Kidney glomerular epithelial cell (primary cell): Measurements from ENCODE around the gene AADACL3.
"Not testable (repeated sequence)": the region's sequence is repeated elsewhere in the genome, so short reads cannot be mapped to it uniquely, and the experiment has no call there.

ENCODE experiments used
- DNase-seq: peaks from one replicate; lab custom pipeline; 2025; lab: John Stamatoyannopoulos, UW

AADACL3 gene, protein sequence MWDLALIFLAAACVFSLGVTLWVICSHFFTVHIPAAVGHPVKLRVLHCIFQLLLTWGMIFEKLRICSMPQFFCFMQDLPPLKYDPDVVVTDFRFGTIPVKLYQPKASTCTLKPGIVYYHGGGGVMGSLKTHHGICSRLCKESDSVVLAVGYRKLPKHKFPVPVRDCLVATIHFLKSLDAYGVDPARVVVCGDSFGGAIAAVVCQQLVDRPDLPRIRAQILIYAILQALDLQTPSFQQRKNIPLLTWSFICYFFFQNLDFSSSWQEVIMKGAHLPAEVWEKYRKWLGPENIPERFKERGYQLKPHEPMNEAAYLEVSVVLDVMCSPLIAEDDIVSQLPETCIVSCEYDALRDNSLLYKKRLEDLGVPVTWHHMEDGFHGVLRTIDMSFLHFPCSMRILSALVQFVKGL

DNA sequence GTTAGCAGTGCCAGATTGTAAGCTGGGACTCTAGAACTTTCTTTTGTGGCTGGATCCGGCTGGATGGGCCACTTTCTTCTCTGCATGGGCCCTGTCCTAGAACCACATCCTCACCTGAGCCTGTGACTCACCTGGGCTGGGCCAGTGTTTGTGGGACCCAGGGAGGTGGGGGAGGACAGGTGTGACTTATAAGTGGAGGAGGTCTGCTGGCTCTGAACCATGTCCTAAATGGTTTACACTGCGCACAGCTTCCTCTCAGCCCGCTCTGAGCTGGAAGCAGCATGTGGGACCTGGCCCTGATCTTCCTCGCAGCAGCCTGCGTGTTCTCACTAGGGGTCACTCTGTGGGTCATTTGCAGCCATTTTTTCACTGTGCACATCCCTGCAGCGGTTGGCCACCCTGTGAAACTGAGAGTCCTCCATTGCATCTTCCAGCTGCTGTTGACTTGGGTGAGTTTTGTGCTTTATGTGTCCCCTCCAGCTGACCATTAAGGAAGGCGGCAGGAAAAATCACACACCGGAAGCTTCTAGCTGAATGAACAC lies at the start of gene AADACL3:
Gene AADACL3, plus strand, starts transcription at position 215 of the 542 bp plus-strand sequence. Its CDS starts 67 bp downstream, at position 282.
- no peak for DNase-seq

DNA sequence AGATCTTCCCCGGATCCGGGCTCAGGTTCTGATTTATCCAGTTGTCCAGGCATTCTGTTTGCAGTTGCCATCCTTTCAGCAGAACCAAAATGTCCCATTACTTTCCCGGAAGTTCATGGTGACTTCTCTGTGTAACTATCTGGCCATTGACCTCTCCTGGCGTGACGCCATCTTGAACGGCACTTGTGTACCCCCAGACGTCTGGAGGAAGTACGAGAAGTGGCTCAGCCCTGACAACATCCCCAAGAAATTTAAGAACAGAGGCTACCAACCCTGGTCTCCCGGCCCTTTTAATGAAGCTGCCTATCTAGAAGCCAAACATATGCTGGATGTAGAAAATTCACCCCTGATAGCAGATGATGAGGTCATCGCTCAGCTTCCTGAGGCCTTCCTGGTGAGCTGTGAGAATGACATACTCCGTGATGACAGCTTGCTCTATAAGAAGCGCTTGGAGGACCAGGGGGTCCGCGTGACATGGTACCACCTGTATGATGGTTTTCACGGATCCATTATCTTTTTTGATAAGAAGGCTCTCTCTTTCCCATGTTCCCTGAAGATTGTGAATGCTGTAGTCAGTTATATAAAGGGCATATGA lies 49.7 kb upstream of the AADACL3 start:
- DNase-seq, result no peak

DNA sequence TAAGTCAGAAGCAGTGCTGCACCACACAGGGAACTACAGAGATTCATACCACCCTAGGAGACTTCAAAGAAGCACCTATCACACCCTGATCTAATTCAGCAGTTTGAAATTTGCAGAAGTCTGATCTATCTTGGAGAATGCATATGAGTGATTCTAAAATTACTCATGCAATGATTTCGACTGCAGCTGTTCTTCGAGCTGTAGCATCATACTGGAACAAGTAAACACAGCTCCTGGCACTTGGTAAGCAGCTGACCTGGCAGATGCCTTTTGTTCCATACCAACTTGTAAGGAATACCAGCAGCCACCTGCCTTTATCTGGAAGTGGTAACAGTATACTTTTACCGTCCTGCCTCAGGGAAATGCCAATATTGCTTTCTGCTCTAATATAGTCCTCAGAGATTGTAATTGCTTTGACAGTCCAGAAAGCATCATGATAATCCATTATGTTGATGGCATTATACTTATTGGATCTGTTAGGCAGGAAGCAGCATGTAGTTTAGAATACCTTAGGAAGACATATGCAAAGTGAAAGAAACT lies 46.3 kb upstream of the AADACL3 start:
- no peak for DNase-seq

DNA sequence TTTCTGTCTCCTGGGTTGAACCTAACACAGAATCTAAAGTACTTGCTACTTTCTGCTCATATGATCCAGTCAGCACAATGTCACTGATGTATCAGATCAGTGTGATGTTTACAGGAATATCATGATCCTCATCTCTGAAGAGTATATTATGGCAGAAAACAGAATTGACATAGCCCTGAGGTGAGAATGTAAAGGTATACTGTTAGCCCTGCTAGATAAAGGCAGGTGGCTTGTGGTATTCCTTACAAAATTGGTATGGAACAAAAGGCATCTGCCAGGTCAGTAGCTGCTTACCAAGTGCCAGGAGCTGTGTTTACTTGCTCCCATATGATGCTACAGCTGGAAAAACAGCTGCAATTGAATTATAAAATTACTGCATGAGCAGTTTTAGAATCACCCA lies 41.6 kb upstream of the AADACL3 start:
- no peak for DNase-seq

DNA sequence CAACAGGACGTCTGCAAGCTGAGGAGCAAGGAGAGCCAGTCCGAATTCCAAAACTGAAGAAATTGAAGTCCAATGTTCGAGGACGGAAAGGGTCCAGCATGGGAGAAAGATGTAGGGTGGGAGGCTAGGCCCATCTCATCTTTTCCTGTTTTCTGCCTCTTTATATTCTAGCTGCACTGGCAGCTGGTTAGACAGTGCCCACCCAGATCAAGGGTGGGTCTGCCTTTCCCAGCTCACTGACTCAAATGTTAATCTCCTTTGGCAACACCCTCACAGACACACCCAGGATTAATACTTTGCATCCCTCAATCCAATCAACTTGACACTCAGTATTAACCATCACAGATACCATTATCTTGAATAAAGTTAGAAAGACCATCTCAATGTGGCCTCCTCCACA lies 39.8 kb upstream of the AADACL3 start:
- DNase-seq, result not testable (repeated sequence)

DNA sequence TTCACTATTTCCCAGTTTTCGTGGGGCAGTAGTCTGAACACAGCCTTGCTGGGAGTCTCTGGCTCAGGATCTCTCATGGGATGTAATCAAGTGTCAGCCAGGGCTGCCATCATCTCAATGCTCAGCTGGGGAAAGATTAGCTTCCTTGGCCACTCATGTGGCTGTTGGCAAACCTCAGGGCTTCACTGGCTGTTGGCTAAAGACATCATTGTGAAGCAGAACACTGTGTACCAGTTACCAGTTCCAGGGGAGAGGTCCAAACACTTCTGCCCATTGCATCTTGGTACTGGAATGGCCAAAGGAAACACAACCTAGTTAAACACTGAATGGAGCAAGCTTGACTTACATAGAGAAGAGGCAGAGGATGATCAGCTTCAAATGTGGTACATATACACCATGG lies 38.3 kb upstream of the AADACL3 start:
- no peak for DNase-seq

DNA sequence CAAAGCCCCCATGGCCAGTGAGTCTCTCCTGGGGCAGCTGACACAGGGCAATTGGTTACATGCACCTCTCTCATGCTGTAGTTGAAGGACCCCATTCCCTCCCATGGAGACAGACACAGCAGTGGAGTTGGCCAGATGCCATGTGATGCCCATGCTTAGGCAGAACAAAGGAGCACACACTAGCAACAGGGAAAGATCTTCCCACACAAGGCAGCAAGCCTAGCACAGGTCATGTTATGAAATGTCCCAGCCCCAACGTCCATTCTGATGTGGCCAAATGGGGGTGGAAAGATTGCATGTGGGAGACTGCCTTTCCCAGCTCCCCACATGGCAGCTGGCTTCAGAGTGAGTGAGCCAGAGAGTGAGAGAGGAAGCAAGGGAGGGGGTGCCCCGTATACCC lies 37.6 kb upstream of the AADACL3 start:
- DNase-seq, result no peak

DNA sequence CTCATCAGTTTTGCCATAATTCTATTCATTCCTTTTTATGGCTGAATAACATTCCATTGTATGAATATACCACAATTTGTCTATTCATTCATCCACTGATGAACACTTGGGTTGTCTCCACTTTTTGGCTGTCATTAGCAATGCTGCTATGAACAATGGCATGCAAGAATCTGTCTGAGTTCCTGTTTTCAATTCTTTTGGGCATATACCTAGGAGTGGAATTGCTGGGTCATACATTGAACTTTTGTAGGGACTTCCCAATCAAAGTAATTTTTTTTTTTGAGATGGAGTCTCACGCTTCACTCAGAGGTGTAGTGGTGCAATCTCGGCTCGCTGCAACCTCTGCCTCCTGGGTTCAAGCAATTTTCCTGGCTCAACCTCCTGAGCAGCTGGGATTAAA lies 37.1 kb upstream of the AADACL3 start:
- DNase-seq, result no peak

DNA sequence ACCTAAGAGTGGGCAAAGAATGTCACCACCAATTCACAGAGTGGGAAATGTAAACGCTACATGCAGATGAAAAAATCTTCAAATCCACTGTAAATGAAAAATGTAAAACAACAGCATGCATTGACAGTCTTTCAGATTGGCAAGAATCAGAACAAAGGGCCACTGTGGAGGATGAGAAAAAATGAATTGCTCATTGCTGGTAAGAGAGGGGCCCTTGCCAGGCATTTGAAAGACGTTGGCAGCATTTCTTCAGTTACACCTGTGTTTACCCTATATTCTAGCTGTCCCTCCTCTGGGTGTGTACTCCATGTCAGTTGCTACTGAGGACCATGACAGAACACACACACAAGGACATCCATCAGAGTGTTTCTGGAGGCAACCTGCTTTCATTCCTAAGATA lies 25.8 kb upstream of the AADACL3 start:
- no peak for DNase-seq

DNA sequence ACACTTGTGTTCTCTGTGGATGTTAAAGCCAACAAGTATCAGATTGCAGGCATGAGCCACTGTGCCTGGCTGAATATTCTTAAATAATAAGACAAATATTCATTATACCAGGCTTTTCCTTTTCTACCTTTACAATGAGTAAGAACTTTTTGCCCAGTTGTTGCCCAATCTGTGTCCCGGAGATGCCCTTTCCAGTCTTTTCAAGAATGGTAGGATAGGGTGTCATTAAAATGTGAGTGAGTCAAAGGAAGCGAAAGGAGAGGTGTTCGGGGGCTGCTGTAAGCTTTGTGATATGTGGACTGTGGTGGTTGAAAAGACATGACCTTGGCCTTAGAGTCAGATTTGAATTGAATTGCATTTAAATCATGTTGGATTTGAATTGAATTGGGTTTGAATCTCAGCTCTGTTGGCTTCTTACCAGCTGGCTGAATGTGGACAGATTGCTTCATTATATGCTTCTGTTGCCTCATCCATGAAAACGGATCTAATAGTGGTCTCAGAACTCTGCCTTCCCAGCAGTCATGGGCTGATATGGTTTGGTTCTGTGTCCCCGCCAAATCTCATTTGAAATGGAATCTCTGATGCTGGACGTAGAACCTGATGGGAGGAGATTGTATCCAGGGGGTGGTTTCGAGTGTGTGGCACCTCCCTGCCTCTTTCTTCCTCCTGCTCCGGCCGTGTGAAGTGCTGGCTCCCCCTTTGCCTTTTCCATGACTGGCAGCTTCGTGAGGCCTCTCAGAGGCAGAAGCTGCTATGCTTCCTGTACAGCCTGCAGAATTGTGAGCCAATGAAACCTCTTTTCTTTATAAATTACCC lies 22.7 kb upstream of the AADACL3 start:
- no peak for DNase-seq

DNA sequence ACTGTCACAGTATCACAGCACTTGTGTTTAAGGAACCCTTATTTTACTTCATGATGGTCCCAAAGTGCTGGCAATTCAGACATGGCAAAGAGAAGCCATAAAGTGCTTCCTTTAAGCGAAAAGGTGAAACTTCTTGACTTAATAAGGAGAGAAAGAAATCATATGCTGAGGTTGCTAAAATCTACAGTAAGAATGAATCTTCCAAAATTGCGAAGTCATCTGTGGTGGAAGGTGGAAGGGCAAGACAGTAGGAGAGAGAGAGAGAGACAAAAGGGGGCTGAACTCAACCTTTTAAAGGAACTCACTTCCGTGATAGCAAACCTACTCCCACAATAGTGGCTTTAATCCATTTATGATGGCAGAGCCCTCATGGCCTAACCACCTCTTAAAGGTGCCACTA lies 19.3 kb upstream of the AADACL3 start:
- DNase-seq, result no peak

DNA sequence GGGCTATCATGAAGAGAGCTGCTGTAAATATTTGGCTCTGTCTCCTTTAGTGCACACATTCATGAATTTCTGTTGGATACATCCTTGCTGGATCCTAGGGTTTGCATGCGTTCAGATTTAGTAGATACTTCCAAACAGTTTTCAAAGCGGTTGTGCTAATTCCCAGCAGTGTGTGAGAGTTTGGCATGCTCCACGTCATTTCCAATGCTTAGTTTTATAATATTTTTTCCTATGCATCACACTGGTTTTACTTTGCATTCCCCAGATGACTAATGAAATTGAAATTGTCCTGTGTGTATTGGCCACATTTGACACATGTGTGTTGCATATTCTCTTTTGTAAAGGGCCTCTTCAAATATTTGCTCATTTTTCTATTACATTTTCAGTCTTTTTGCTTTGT lies 18.5 kb upstream of the AADACL3 start:
- no peak for DNase-seq

DNA sequence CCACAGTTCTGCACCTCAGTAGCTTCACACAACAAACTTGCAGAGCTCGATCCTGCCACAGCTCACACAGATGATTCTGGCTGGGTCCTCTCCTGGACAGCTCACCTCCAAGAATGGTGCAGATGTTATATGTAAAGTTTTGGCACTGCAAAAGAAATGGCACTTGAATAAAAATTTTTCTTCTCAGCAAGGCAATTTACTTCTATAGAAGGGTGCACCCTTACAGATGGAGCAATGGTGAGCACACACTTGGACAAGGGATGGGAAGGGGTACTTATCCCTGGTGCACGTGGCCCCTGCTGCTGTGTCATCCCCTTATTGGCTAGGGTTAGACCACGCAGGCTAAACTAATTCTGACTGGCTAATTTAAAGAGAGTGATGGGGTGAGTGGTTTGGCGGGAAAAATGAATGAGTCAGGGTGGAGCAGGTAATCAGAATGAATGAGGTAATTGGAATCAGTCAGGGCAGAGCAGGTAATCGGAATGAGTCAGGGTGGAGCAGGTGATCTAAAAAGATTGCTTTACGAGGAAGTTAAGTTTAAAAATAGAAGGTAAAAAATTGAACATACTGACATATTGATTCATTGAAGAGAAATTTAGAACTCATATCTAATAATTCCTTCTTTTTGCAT lies 12.0 kb upstream of the AADACL3 start:
- no peak for DNase-seq

DNA sequence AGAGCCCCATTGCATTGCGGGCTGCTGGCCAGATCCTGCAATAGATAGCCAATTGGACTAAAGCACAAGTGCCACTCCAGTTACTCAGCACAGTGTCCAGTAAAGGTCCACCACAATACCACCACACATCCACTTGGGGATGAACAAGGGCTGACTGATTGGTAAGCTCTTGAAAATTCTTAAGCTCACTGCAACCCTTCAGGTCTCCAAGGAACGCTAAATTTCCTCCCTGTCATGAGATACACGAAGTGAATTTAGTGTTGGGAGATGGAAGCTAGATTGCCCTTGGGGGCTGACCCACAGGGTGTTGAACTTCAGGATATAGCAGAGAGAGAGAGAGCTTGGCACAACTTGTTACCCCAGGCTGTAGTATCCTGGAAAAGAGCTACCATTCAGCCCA lies 9.8 kb upstream of the AADACL3 start:
- no peak for DNase-seq

DNA sequence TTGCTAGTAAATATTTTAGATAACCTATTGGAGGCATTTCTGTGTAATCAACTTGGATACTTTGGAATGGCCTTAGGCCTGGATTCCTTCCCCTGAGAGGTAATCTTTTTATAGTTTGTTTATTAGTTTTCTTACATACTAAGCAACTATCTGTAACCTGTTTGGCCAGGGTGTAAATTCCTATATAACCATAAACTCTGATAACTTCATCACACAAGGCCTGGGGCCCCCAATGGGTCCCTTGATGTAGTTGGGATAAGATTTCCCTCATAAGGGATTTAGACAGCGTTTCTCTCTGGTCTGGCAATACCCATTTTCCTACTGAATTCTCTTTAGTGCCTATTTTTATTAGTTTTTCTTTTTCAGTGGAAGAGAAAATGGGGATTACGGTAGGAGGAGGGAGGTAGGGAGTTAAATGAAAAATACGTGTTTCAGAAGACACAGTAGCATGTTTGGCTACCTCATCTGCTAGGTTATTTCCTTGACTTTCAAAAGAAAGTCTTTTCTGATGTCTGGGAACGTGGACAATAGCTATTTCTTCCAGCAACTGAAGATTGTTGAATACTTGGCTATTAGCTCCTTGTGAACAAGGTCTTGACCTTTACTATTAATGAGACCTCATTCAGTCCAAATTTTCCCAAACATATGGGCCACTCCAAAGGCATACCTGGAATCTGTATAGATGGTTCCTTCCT lies 7.4 kb upstream of the AADACL3 start:
- DNase-seq, result no peak

DNA sequence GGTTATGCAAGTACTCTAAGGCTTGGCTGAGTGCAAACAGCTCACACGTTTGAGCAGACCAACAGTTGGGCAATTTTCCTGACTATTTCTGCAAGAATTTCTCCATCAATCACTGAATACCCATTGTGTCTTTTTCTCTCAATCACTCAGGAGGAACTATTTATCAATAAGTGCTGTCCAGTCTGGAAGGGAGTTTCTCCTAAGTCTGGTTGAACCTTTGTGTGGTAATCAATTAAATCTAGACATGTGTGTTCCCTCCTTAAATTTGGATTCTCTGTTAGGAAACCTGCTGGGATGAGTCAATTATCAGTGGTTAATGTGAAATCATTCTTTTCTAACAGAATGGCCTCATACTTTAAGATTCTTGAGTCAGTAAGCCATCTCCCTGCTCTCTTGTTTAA lies 6.8 kb upstream of the AADACL3 start:
- no peak for DNase-seq

DNA sequence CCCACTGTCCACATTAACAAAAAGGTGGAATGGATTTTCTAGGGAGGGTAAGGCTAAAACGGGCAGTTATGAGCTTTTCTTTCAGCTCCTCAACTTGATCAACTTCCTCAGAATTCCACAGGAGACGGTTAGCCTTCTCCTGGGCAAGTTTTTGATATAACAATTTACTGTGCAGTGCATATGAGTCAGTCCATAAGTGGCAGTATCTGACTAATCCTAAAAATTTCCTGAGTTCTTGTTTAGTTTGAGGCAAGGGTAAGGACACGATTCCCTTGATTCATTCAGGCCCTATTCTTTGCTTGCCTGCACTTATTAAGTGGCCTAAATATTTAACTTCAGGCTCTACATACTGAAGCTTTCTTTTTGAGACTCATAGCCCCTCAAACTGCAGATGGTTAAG lies 6.2 kb upstream of the AADACL3 start:
- DNase-seq, result no peak

DNA sequence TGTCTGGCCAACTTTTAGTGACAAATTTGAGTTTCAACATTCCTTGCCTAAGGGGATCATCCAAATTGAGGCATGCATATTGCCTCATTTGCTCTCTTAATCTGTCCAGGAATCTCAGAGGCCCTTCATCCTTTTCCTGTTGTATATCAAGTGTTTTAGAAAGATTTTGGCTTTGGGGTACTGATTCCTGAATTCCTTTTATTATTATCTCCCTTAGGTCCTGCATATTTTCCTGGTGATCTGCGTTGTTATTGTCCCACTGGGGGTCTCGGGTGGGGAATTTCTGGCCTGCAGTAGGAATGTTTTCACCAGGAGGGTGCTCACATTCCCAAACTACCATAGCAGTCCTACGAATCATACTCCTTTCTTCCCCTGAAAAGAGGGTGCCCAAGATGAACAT lies 4.4 kb upstream of the AADACL3 start:
- no peak for DNase-seq

DNA sequence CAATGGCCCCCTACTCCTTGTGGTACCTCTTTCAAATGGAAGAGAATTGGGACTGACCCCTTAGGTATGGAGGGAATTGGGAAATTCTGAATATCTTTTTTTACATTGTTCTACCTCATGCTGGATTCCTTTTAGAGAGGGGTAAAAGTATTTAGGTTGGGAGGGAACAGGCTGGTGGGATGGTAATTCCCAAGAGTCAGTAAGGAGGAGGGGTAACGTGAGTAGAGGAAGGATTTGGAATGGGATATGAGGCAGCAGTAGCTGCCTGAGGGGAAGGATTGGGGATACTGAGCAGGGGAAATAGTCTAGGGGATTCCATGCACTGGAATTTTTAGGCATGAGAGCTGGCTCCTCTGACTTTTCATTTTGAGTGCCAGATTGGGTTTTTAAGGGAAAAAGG lies 3.8 kb upstream of the AADACL3 start:
- DNase-seq, result no peak

DNA sequence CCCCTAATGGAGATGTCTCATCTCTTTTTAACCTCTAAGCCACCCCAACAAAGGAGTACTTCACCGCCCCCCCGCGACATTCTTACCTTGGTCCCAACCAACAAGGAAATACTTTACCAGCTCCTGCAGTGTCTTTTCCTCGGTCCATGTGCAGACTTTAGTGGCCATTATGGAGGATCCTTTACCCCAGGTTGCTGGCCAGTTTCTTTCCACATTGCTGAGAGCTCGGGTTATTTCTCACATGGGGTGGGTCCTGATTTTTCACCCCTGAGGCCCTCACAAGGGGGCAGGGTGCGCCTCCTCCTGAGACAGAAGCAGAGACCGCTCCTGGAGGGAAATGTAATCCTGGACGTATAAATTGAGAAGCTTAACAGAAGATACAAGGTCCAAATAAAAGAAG lies 3.0 kb upstream of the AADACL3 start:
- DNase-seq, result no peak

DNA sequence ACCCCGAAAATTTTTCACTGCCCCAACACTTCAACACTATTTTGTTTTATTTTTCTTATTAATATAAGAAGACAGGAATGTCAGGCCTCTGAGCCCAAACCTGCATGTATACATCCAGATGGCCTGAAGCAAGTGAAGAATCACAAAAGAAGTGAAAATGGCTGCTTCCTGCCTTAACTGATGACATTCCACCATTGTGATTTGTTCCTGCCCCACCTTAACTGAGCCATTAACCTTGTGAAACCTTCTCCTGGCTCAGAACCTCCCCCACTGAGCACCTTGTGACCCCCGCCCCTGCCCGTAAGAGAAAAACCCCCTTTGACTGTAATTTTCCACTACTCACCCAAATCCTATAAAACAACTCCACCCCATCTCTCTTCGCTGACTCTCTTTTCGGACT lies 2.3 kb upstream of the AADACL3 start:
- DNase-seq, result not testable (repeated sequence)
